ENCODE results near the gene COX19.
"Not testable (repeated sequence)": the region's sequence is repeated elsewhere in the genome, so short reads cannot be mapped to it uniquely, and the experiment has no call there.

COX19 gene

GRCh38 chr7:945147-945555 lies 30.2 kb downstream of the COX19 start:
- no peak for DNase-seq (ENCODE audit: low read depth)
- TF ChIP-seq CTCF (IDR thresholded peaks at IDR 0.05; ENCODE audit: low read depth, low read length, missing control alignments): no peak
- H3K4me3 ChIP-seq (ENCODE audit: low read depth, low read length): no peak overlapping the region

- TF ChIP-seq CTCF (IDR thresholded peaks at IDR 0.05; ENCODE audit: low read depth, low read length, missing control alignments): no peak
- no peak overlapping the region for H3K4me3 ChIP-seq (ENCODE audit: low read depth, low read length)
- DNase-seq (ENCODE audit: low read depth): no peak
These were observed 30.6 kb downstream of the COX19 start for GRCh38 chr7:944744-945143.

- not testable (repeated sequence) for H3K4me3 ChIP-seq (ENCODE audit: low read depth, low read length); DNase-seq (ENCODE audit: low read depth)
These were observed 31.6 kb downstream of the COX19 start for GRCh38 chr7:943793-944192.

GRCh38 chr7:940599-941408 lies 34.5 kb downstream of the COX19 start:
- no peak for TF ChIP-seq CTCF (IDR thresholded peaks at IDR 0.05; ENCODE audit: low read depth, low read length, missing control alignments)
- no peak for DNase-seq (ENCODE audit: low read depth)
- H3K4me3 ChIP-seq (ENCODE audit: low read depth, low read length): no peak overlapping the region

GRCh38 chr7:939843-940242 lies 35.5 kb downstream of the COX19 start:
- TF ChIP-seq CTCF (IDR thresholded peaks at IDR 0.05; ENCODE audit: low read depth, low read length, missing control alignments): no peak
- no peak for DNase-seq (ENCODE audit: low read depth)
- H3K4me3 ChIP-seq (ENCODE audit: low read depth, low read length): no peak overlapping the region

- DNase-seq (ENCODE audit: low read depth): no peak
- TF ChIP-seq CTCF (IDR thresholded peaks at IDR 0.05; ENCODE audit: low read depth, low read length, missing control alignments): no peak
- no peak overlapping the region for H3K4me3 ChIP-seq (ENCODE audit: low read depth, low read length)
These were observed 36.7 kb downstream of the COX19 start for GRCh38 chr7:938546-939185.

- H3K4me3 ChIP-seq (ENCODE audit: low read depth, low read length): no peak overlapping the region
- no peak for DNase-seq (ENCODE audit: low read depth)
- no peak for TF ChIP-seq CTCF (IDR thresholded peaks at IDR 0.05; ENCODE audit: low read depth, low read length, missing control alignments)
These were observed 37.4 kb downstream of the COX19 start for GRCh38 chr7:937856-938484.
